G401 (cell line): ENCODE data around the gene RGS6. TPM values are rescaled to one million over a fixed set of nuclear protein-coding genes. Genes with fewer than 3 reads are reported as not detected.

Experiments used
- DNase-seq: peaks from one replicate; pipeline ENCODE4 v3.0.0-alpha.2; 2015; ENCODE audit warnings: low spot score
- in situ Hi-C: cut with HindIII; loops from 2 replicates; pipeline ENCODE4 v1.10.0; 2016; ENCODE audit warnings: low sequenced_read_pairs, mixed read lengths
- total RNA-seq: library from RNA; depleted of rRNA; stranded (reverse); fragments of >200 nt; shearing (Covaris generic); gene quantifications from 2 replicates; pipeline ENCODE4 v1.2.3, GENCODE V29; 2014

RGS6 gene
- total RNA-seq, 1 experiment from 2014 or later = not detected

DNA sequence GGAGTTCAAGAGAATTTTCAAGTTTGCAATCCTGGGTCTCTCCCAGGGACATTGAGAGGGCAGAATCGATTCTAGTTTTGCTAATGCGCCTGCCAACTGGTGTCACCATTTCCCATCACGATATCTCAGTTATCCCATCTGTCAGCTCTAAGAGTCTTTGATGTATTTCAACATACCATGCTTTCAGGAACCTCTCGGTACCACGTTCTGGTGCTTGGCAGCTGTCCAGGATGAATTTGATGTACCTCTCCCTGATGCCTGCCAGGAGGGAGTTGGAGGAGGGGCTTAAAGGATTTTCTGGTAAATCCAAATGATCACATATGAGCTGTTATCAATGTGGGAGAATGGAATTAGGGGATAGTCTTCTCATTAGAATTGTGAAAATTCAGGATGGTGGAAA is 332.5 kb downstream of the RGS6 start:
- in situ Hi-C loops = no loop called here
- no peak for DNase-seq

DNA sequence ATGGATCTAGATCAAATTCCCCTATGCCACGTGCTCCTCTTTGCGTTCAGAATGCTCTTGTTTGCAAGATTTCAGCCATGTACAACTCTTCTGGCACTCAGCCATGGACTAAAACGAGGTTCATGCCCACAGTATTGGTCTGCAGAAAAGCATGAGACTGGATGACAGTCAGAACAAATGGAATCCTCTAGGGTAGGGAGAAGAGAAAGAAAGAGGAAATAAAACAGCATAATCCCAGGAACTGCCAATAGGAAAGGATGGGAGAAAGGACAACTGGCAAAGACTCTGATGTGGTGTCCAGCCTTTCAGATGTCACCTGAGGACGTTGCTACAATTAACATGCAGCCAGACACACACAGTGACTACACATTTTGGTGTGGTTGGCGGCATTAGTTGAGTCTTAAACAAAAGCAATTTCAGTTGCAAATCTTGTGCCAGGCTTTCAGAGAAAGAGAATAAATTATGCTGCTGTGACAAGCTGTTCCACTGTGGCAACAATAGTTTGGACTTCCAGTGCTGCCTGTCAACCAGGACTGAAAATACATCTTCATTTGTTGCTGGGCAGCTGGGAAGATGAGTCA is 338.0 kb downstream of the RGS6 start:
- in situ Hi-C loops = no loop called here
- peak; percentile 11 for DNase-seq

DNA sequence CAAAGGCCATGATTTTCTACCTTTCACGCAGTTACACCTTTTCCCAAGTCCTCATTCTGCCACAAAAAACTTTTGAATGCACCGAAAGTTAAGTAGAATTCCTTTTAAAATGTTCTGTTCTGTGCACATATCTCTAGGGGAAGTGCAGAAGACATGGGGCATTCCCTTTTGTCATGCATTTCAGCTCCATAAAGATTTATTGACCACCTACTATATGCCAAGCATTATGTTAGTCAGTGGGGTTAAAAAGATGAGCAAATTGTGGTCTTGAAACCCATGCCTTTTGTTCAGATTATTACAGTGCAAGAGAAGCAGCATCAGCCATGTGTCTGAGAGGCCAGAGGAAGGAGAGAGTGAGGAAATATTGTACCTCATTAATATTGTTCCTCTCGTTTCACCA is 338.5 kb downstream of the RGS6 start:
- no peak for DNase-seq
- in situ Hi-C loops = no loop called here

DNA sequence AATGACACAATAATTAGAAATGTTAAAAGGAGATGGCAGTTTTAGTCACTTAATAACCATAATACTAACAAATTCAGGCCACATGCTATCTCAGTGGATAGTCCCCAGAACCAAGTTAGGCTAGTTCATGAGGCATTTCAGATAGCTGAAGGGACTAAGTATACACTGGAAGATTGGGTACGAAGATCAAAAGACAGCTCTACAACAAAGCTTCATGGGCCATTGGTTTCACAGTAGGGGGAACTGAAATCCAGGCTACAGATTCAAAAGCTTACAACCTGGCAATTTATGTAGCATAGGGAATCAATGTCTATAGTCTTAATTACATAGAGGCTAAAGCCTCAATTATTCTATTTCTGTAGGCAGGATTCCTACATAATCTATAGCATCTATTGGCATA is 343.0 kb downstream of the RGS6 start:
- DNase-seq = no peak
- in situ Hi-C loops = no loop called here

DNA sequence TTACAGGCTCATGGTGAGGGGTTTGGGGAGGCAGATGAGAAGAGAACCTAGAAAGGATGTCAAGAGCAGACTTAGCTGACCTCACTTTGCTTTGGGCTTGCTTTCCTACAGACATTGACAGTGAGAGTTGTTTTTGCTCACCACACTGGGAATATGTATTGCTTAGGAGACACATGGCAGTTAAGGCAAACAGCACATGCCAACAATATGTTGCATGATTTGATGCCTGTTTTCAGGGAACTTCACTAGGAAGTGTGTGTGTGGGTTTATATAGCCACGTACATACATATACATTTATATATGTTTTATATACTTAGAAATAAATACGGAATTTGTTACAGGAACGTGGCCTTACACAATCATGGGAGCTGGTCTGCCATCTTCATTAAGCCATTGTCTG is 346.1 kb downstream of the RGS6 start:
- in situ Hi-C loops = no loop called here
- no peak for DNase-seq

DNA sequence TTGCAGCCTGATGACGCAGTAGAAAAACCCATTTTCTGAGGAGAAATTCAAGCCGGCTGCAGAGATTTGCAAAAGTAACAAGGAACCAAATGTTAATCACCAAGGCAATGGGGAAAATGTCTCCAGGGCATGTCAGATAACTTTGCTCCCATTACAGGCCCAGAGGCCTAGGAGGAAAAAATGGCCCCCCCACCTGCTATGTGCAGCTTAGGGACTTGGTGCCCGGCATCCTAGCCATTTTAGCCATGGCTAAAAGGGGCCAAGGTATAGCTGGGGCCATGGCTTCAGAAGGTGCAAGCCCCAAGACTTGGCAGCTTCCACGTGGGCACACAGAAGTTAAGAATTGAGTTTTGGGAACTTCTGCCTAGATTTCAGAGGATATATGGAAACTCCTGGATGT is 351.9 kb downstream of the RGS6 start:
- no peak for DNase-seq
- in situ Hi-C loops = no loop called here

DNA sequence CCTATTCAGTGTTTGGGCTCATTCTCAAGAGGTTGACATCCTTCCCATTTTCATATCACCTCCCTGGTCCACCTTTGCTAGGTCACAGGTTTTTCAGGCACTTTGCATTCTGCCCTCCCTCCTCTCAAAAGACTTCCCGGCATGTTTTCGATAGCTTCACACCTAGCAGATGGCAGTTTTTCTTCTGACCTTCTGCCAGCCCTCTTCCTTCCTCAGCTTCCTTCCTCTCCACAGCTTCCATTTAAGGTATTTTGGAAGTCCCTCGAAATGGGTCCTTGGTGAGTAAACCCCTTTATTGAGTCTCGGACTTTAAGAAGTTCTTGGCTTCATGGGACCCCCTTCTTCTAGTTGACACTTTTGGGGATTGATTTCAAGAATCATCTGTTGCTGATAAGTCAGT is 358.0 kb downstream of the RGS6 start:
- peak; percentile 2 for DNase-seq
- in situ Hi-C loops = no loop called here

DNA sequence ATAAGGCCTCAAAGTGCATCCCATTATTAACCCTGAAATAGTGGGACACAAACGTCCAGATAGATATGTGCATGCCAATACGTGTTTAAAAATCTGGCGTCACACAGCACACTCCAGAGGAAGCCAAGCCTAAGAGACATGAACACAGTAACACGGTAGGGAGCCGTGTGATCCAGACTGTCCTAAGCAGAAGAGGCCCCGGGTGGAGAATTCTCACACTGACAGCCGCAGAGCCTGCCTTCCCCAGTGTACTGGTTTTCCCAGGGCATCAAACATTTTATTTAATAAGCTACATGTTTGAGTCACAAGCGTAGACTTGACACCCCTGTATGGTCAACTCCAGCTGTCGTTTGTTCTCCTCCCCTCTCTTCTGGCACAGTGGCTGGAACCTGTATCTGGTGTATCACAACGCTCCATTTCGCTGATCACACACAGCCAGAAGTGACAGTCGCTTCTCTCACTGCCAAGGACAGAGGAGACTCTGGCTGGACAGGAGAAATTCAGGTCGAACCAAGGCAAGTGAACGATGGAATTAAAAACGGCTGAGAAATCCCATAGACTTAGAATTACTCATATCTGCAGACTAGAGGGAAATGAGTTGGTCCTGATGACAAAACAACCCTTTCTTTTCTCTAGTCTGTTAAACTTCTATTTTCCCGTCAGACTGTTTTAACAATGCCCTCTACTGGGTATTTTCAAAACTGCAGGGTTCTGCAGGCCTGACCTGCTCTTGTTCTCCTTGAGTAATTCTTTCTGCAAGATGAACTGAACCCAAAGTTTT is 359.9 kb downstream of the RGS6 start:
- in situ Hi-C loops = no loop called here
- DNase-seq = peak; percentile 73

DNA sequence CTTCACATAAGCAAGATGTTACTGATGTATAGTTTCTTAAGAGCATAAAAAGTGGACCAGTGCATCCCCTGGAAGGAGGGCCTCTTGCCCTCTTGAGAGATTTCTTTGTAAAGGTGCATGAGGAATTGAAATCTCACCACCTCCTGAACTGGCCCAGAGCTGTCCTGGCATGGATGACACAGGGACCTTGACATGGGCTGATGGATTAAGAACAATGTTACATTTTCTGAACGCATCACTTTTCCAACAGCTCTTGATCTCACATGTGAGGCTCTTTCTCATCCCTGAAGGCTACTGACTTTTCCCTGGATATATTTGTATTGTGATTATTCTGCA is 360.4 kb downstream of the RGS6 start:
- no peak for DNase-seq
- in situ Hi-C loops = no loop called here

DNA sequence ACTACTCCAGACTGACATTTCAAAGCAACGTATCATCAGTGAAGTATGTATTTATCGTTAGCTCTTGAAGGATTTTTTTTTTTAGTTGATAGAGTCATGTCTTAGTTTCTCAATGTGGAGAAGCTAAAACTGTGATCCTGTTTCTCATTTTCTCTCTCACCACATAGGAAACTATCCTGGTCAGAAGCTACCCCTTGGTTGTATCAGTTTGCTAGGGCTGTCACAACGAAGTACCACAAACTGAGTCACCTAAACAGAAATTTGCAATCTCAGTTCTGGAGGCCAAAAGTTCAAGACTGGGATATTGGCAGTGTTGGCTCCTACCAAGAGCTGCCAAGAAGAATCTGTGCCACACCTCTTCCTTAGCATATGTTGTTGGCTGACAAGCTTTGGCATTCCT is 369.1 kb downstream of the RGS6 start:
- DNase-seq = no peak
- in situ Hi-C loops = no loop called here

DNA sequence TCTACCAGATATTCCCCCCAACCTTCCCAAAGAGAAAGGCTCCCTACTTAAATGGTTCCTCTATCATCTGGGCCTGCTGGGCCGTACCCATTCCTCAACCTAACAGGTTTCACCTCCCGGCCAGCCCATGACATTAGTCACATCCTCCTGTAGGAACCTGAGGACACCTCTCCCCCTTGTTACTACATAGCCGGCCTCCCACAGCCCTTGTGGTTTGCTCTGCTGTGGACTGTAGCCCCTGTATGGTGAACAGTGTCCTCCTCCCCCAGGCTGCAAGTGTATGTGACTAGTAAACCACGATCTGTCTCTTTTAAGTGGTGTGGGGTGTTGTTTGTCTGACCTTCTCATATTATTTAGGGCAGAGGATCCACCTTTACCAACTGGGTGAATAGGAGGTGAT is 371.7 kb downstream of the RGS6 start:
- in situ Hi-C loops = no loop called here

DNA sequence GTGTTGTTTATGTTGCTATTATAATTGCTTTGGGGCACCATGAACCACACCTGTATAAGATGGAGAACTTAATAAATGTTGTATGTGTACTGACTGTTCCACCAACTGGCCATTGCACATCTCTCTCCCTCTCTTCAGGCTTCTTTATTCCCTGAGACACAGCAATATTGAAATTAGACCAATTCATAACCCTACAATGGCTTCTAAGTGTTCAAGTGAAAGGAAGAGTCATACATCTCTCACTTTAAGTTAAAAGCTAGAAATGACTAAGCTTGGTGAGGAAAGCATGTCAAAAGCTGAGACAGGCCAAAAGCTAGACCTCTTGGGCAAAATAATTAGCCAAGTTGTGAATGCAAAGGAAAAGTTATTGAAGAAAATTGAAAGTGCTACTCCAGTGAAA is 373.3 kb downstream of the RGS6 start:
- DNase-seq = no peak
- in situ Hi-C loops = no loop called here

More for the DNA sequence above, 371.7 kb downstream of the RGS6 start:
- DNase-seq = no peak

DNA sequence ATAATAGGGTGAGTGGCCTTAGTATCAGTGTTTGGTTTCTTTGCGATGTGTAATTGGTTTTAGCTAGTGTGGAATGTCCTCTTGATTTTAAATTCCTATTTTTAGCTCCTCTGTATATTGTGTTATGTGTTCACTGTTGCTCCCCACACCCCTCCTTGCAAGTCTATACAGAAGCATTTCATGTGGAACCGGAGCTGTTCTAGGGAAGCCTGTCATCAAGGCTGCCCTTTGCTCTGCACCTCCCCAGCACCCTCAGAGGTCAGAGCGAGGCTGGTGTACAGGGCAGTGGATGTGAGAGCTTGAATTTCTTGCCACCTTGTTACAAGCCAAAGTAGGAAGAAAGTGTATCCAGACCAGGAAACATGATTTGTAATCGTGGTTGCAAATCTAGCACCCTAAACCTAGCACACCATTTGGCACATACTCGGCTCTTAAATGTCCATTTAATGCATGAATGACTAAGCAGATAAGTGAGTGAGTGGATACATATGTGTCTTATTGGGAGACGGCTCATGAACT is 376.8 kb downstream of the RGS6 start:
- in situ Hi-C loops = no loop called here
- no peak for DNase-seq

DNA sequence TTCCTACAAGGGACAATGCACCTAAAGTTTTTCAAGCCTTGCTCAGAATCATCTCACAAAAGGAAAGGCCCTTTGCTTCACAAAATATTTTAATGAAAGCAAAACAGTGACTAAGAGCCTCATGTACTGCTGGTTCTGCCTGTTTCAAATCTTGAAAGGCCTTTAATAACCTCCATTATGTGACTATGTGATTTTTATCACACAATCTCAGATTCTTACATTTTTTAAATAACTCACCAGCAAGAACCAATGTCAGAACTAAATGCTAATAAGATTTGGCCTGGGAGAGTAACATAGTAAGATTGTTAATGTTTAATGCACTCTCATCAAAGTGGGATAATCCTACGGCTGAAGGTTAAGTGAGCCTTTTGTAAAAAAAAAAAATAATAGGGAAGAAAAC is 378.9 kb downstream of the RGS6 start:
- DNase-seq = no peak
- in situ Hi-C loops = no loop called here

DNA sequence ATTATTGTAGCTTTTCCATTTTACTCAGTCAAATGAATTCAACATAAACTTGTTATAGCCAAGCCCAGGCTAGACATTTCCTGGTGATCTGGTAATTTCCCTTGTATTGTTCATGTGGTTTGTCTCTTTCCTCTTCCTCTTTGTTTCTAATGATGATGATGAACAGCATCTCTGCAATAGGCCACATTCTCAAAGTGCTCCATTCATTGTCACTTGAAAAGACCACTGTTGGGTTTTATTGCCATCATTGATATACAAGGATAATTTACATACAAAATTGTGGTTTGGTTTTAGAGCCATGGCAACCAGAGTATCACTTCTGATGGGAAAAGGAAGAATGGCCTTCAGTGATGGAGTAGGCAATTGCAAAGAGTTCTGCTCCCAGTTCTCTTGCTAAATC is 379.3 kb downstream of the RGS6 start:
- DNase-seq = no peak
- in situ Hi-C loops = no loop called here

DNA sequence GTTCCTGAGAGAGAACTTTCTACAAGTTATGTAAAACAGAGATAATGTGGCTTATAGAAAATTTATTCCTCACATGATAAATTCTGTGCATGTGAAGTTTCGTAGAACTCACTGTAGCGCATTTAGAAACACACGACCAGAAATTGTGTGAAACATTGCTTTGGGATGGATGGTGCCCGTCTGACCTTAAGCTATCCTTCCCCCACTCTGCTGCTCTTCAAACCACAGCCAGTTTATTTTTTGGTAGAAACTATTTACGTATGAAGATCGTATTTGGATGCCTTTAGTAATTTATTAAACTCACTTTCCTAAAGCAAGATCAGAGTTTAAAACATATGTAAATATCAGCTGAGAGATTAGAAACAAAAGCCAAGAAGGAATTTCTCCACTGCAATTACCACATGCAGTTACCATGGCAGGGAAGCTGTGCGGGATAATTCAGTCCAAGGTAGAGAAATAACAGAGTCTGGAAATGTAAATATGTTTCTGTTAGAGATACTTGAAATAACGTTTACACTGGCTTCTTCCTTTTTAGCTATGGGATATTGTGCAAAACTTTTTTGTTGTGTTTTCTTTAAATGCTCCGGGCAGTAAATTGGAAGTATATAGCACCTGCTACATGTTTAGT is 382.7 kb downstream of the RGS6 start:
- in situ Hi-C loops = no loop called here
- no peak for DNase-seq

DNA sequence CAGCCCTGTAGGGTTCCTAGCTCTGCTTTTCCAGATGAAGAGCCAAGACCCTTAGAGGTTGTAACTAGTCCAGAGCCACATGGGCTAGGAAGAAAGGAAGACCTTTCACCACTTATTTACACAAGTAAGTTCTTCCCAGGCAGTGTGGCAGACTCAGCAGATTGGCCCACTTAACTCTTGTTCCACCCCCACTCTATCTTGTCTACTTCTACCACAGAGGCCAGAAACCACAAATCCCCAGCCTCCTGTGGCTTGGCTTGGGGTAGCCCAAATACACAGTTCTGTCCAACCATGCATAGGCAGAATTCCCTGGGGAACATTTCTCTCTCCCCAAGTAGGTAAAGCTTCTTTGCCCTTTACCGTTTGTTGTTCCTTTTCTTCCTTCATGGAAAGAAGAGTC is 383.5 kb downstream of the RGS6 start:
- no peak for DNase-seq
- in situ Hi-C loops = no loop called here

DNA sequence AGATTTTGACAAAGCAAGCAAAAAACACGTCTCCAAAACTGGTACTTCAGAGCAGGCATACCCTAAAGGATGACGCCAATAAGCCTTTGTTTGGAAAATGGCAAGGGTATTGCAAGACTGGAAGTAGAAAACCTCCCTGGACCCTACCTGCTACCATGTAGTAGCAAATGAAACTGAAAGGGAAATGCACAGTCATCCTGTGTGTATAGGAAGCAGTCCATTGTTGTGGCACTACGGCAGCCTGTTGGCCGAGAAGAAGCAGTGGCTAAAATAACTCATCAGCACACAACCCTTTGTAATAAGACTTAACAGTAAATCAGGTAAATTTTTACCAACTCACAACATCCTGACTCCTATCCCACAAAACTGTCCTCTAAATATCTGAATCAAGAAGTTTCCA is 386.4 kb downstream of the RGS6 start:
- in situ Hi-C loops = no loop called here

DNA sequence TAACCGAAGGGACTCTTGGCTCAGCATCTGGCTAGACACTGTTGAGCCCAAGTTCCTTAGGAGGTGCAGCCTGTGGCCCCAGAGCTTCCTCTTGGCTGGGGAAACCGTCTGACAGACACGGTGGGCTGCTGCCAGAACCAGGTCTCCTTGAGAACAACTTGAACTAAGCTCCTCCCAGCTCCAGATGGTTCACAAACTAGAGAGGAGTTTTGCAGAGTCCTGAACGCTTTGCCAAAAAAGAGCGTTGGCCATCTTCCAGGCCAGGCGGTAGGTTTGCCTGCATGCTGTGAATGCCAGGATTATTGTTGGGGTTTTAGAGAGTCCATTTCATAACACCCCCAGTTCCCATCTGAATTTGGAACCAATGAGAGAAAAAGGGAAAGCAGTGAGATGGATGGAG is 399.8 kb downstream of the RGS6 start:
- peak; percentile 33 for DNase-seq
- in situ Hi-C loops = no loop called here

More for the DNA sequence above, 386.4 kb downstream of the RGS6 start:
- DNase-seq = no peak

DNA sequence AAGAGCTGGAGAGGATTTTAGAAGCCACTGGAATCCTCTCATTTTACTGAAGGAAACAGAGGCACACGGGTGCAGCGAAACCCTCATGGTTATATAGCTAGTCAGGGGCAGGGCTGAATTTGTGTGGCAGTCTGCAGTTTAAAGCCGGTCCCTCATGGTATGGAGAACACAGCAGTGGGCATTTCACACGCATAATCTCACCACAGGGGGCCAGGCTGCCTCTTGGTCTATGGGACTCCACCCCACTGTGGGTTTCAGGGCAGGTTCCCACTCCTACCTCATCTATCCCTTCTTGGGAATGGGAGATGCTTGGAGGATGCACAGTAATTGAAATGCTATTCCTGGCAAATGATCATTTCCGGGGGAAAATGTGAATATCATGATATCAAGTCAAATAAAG is 400.6 kb downstream of the RGS6 start:
- in situ Hi-C loops = no loop called here
- DNase-seq = no peak

DNA sequence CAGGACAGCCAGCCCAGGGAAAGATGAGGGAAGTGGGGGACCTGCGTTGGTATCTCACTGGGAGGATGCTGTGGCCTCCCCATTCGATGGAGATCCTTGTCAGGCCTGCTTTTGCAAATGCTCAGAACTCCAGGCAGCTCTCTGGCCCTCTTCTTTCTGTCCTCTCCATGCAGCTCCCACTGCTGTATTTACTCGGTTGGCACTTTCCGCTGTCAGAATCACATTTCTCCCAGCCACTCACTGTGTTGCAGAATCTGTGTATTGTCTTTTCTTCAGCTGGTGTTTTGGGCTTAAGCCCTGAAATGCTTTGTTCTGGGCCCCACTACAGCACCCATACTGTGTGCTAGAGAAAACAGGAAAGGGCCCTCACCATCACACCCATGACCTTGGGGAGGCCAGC is 401.1 kb downstream of the RGS6 start:
- DNase-seq = no peak
- in situ Hi-C loops = no loop called here
